Measurements from ENCODE around the gene KCTD13. TPM values are rescaled to one million over a fixed set of nuclear protein-coding genes. Genes with fewer than 3 reads are reported as not detected.

KCTD13 gene
- total RNA-seq, 3 donors from 2014 or later, result 14.3 to 20.5 (median 18.7) TPM

DNA sequence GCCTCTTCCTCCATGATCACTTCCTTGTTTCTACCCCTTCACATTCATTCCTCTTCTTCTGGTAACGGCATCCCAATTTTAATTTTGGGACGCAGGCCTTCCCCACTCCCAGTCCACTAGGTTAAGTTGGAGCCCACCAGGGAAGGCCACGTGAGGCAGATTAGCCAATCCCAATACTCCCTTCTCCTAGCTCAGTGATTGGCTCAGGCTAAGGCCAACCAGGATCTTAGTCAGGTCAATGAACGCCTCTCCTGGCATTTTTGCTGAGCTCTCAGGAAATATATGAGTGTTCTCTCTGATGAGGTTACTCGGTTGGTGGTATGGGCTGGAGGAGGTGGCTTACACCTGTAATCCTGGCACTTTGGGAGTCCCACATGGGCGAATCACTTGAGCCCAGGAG is 42.0 kb downstream of the KCTD13 start:
- no peak for DNase-seq (ENCODE audit: low spot score in 2 of 2)
- Histone ChIP-seq H3K4me1 (no peaks in the 10 kb centered on the region), H3K4me3 (no peak overlapping the region), H3K36me3 (no peaks in the 10 kb centered on the region), H3K27ac (no peak overlapping the region), H3K9me3 (no peaks in the 10 kb centered on the region), H3K27me3 (no peaks in the 10 kb centered on the region)
- intact Hi-C loops (cut with DNase I; ENCODE audit: low total_unique reads), result no loop called here
- TF ChIP-seq POLR2AphosphoS5 (IDR thresholded peaks at IDR 0.05) (no peak), POLR2A (IDR thresholded peaks at IDR 0.05) (no peak), CTCF (IDR thresholded peaks at IDR 0.05) (no peak)

DNA sequence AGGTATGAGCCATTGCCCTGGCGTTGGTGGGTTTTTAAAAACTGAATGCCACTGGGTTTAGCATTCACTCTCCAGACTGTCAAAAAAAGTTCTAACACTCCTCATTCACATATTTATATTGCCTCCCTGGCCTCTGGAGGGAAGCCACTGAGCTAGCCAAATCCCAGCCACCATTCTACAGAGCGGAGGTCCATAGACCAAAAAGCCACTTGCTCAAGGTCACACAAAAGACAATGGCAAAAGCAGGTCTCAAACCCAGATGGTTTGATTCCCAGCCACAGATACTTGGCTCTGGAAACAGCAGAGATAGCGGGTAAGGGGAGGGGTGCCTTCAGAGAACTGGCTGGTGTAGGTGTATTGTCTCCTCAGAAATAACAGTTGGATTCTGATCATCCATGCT is 45.0 kb downstream of the KCTD13 start:
- Histone ChIP-seq H3K4me1 (no peaks in the 10 kb centered on the region), H3K27ac (no peak overlapping the region), H3K36me3 (no peaks in the 10 kb centered on the region), H3K9me3 (no peaks in the 10 kb centered on the region), H3K27me3 (peaks cover 0 to 13% of the 10 kb centered on the region in 2 donors), H3K4me3 (no peak overlapping the region)
- DNase-seq (ENCODE audit: low spot score in 2 of 2), result no peak
- intact Hi-C loops (cut with DNase I; ENCODE audit: low total_unique reads), result no loop called here
- TF ChIP-seq CTCF (IDR thresholded peaks at IDR 0.05) (no peak), POLR2A (IDR thresholded peaks at IDR 0.05) (no peak), POLR2AphosphoS5 (IDR thresholded peaks at IDR 0.05) (no peak)

GRCh38 chr16:29878172-29878571 is 47.9 kb downstream of the KCTD13 start:
- no peaks in the 10 kb centered on the region for H3K9me3 ChIP-seq
- H3K27ac ChIP-seq, result no peak overlapping the region
- no peak for TF ChIP-seq CTCF (IDR thresholded peaks at IDR 0.05)
- TF ChIP-seq POLR2AphosphoS5 (IDR thresholded peaks at IDR 0.05), result no peak
- TF ChIP-seq POLR2A (IDR thresholded peaks at IDR 0.05), result no peak
- H3K4me1 ChIP-seq, result no peaks in the 10 kb centered on the region
- peaks cover 0 to 13% of the 10 kb centered on the region in 2 donors for H3K27me3 ChIP-seq
- intact Hi-C loops (cut with DNase I; ENCODE audit: low total_unique reads), result no loop called here
- DNase-seq (ENCODE audit: low spot score in 2 of 2), result no peak
- no peak overlapping the region for H3K4me3 ChIP-seq
- no peaks in the 10 kb centered on the region for H3K36me3 ChIP-seq

- H3K27ac ChIP-seq, result no peak overlapping the region
- no peaks in the 10 kb centered on the region for H3K4me1 ChIP-seq
- DNase-seq (ENCODE audit: low spot score in 2 of 2), result no peak
- peaks cover 0 to 13% of the 10 kb centered on the region in 2 donors for H3K27me3 ChIP-seq
- intact Hi-C loops (cut with DNase I; ENCODE audit: low total_unique reads), result no loop called here
- H3K4me3 ChIP-seq, result no peak overlapping the region
- no peaks in the 10 kb centered on the region for H3K9me3 ChIP-seq
- TF ChIP-seq CTCF (IDR thresholded peaks at IDR 0.05) (no peak), POLR2A (IDR thresholded peaks at IDR 0.05) (no peak), POLR2AphosphoS5 (IDR thresholded peaks at IDR 0.05) (no peak)
- H3K36me3 ChIP-seq, result no peaks in the 10 kb centered on the region
These were observed 48.6 kb downstream of the KCTD13 start for GRCh38 chr16:29877266-29877961.

DNA sequence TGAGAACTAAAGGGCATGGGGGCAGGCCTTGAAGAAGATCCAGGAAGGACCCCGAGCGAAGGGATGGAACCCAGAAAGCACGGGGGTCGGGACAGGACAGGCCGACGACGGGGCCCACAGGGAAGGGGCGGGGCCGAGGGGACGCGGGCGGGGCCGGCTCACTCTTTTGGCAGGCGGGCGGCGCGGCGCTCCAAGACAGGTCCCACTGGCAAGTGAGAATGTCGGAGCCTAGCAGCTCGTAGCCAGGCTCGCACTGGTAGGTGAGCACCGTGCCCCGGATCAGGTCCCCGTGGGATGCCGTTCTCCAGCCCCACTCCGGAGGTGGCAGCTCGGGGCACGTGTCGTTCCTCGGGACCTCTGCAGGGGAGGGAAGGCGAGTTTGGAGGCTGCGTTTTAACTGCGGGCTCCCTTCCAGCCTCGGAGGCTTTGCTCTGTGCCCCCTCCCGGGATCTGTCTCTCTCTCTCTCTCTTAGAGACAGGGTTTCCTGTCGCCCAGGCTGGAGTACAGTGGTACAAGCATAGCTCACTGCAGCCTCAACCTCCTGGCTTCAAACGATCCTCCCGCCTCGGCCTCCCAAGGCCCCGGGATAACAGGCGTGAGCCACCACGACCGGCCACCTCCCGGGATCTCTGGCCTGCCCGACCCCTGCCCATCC is 49.3 kb downstream of the KCTD13 start:
- H3K4me3 ChIP-seq, result peak overlapping the region; percentile 7 to 53 (median 9)
- no peak for DNase-seq (ENCODE audit: low spot score in 2 of 2)

More for the DNA sequence above, 49.3 kb downstream of the KCTD13 start:
- peaks cover 0 to 13% of the 10 kb centered on the region in 2 donors for H3K27me3 ChIP-seq
- no peaks in the 10 kb centered on the region for H3K4me1 ChIP-seq
- no peaks in the 10 kb centered on the region for H3K9me3 ChIP-seq
- intact Hi-C loops (cut with DNase I; ENCODE audit: low total_unique reads), result no loop called here
- TF ChIP-seq POLR2AphosphoS5 (IDR thresholded peaks at IDR 0.05) (no peak), CTCF (IDR thresholded peaks at IDR 0.05) (no peak), POLR2A (IDR thresholded peaks at IDR 0.05) (no peak)
- H3K36me3 ChIP-seq, result no peaks in the 10 kb centered on the region
- no peak overlapping the region for H3K27ac ChIP-seq

Data from breast epithelium (tissue), 4 donors.